Measurements from ENCODE around the gene KMT2D.
A peak's percentile ranks its signal among the peaks of the same experiment; 100 is the strongest.

KMT2D gene

GRCh38 chr12:49032679-49033447 lies 27.7 kb downstream of the KMT2D start:
- no CpG with 5 or more reads among the region's 3 CpGs for WGBS, 2 donors (ENCODE audit: extremely low coverage in 2 of 2, insufficient read length in 2 of 2, insufficient replicate concordance in 1 of 2)

GRCh38 chr12:49032276-49032675 lies 28.3 kb downstream of the KMT2D start:
- H3K4me2 ChIP-seq (ENCODE audit: insufficient read depth, low read length, poor library complexity, severe bottlenecking): no peak overlapping the region
- H3K18ac ChIP-seq (ENCODE audit: low read length): no peak overlapping the region
- H2BK12ac ChIP-seq (ENCODE audit: low read length): no peak overlapping the region
- WGBS, 2 donors (ENCODE audit: extremely low coverage in 2 of 2, insufficient read length in 2 of 2, insufficient replicate concordance in 1 of 2): no CpG with 5 or more reads among the region's 4 CpGs
- H3K9ac ChIP-seq (ENCODE audit: low read depth, low read length, poor library complexity): no peak overlapping the region
- no peak overlapping the region for H2AFZ ChIP-seq (ENCODE audit: low read length)
- peaks cover 74 to 98% of the 10 kb centered on the region in 2 donors for H3K36me3 ChIP-seq (replicated peaks in 1 of 2; ENCODE audit: control insufficient read depth in 2 of 2, insufficient read depth in 2 of 2, low read length in 2 of 2)
- H4K91ac ChIP-seq (ENCODE audit: low read depth, low read length, poor library complexity): no peak overlapping the region
- H3K4me3 ChIP-seq (ENCODE audit: low read length in 2 of 2): no peak overlapping the region
- peaks cover 11% of the 10 kb centered on the region for H3K79me1 ChIP-seq (ENCODE audit: low read depth, low read length)
- no peak overlapping the region for H3K14ac ChIP-seq (ENCODE audit: low read length)
- H3K23ac ChIP-seq (ENCODE audit: low read depth, low read length, poor library complexity): no peak overlapping the region
- H3K4me1 ChIP-seq (ENCODE audit: control insufficient read depth in 2 of 2, insufficient read depth in 1 of 2, low read depth in 1 of 2, low read length in 2 of 2): no peaks in the 10 kb centered on the region
- no peak overlapping the region for H2BK5ac ChIP-seq (ENCODE audit: low read length)
- H3K4ac ChIP-seq (ENCODE audit: low read length): no peak overlapping the region
- no peak overlapping the region for H4K8ac ChIP-seq (ENCODE audit: low read depth, low read length)
- no peak overlapping the region for H3K27ac ChIP-seq (replicated peaks; ENCODE audit: low read length)
- DNase-seq (ENCODE audit: low spot score): no peak
- no peak overlapping the region for H2BK120ac ChIP-seq (ENCODE audit: low read depth, low read length)
- H2AK5ac ChIP-seq (ENCODE audit: low read depth, low read length): no peak overlapping the region
- no peak overlapping the region for H2BK15ac ChIP-seq (ENCODE audit: low read length)
- no peaks in the 10 kb centered on the region for H3K9me3 ChIP-seq (replicated peaks in 1 of 2; ENCODE audit: control insufficient read depth in 2 of 2, insufficient read depth in 1 of 2, low read depth in 1 of 2, low read length in 2 of 2)
- no peaks in the 10 kb centered on the region for H3K27me3 ChIP-seq (ENCODE audit: control insufficient read depth in 3 of 3, insufficient read depth in 3 of 3, low read depth in 1 of 3, low read length in 3 of 3)

More at GRCh38 chr12:49032679-49033447, 27.7 kb downstream of the KMT2D start:
- no peak overlapping the region for H2BK15ac ChIP-seq (ENCODE audit: low read length)
- H3K23ac ChIP-seq (ENCODE audit: low read depth, low read length, poor library complexity): no peak overlapping the region
- no peak overlapping the region for H3K4ac ChIP-seq (ENCODE audit: low read length)
- no peak for DNase-seq (ENCODE audit: low spot score)
- no peak overlapping the region for H3K4me3 ChIP-seq (ENCODE audit: low read length in 2 of 2)
- H3K27ac ChIP-seq (replicated peaks; ENCODE audit: low read length): no peak overlapping the region
- no peaks in the 10 kb centered on the region for H3K27me3 ChIP-seq (ENCODE audit: control insufficient read depth in 3 of 3, insufficient read depth in 3 of 3, low read depth in 1 of 3, low read length in 3 of 3)
- H4K8ac ChIP-seq (ENCODE audit: low read depth, low read length): no peak overlapping the region
- no peak overlapping the region for H2AFZ ChIP-seq (ENCODE audit: low read length)
- no peak overlapping the region for H3K4me2 ChIP-seq (ENCODE audit: insufficient read depth, low read length, poor library complexity, severe bottlenecking)
- no peak overlapping the region for H2BK5ac ChIP-seq (ENCODE audit: low read length)
- H3K4me1 ChIP-seq (ENCODE audit: control insufficient read depth in 2 of 2, insufficient read depth in 1 of 2, low read depth in 1 of 2, low read length in 2 of 2): no peaks in the 10 kb centered on the region
- no peak overlapping the region for H3K14ac ChIP-seq (ENCODE audit: low read length)
- no peak overlapping the region for H3K9ac ChIP-seq (ENCODE audit: low read depth, low read length, poor library complexity)
- no peak overlapping the region for H4K91ac ChIP-seq (ENCODE audit: low read depth, low read length, poor library complexity)
- no peak overlapping the region for H2BK120ac ChIP-seq (ENCODE audit: low read depth, low read length)
- H3K18ac ChIP-seq (ENCODE audit: low read length): no peak overlapping the region
- no peaks in the 10 kb centered on the region for H3K9me3 ChIP-seq (replicated peaks in 1 of 2; ENCODE audit: control insufficient read depth in 2 of 2, insufficient read depth in 1 of 2, low read depth in 1 of 2, low read length in 2 of 2)
- H3K79me1 ChIP-seq (ENCODE audit: low read depth, low read length): peaks cover 16% of the 10 kb centered on the region
- H3K36me3 ChIP-seq (replicated peaks in 1 of 2; ENCODE audit: control insufficient read depth in 2 of 2, insufficient read depth in 2 of 2, low read length in 2 of 2): peaks cover 76 to 98% of the 10 kb centered on the region in 2 donors
- no peak overlapping the region for H2BK12ac ChIP-seq (ENCODE audit: low read length)
- no peak overlapping the region for H2AK5ac ChIP-seq (ENCODE audit: low read depth, low read length)

DNA sequence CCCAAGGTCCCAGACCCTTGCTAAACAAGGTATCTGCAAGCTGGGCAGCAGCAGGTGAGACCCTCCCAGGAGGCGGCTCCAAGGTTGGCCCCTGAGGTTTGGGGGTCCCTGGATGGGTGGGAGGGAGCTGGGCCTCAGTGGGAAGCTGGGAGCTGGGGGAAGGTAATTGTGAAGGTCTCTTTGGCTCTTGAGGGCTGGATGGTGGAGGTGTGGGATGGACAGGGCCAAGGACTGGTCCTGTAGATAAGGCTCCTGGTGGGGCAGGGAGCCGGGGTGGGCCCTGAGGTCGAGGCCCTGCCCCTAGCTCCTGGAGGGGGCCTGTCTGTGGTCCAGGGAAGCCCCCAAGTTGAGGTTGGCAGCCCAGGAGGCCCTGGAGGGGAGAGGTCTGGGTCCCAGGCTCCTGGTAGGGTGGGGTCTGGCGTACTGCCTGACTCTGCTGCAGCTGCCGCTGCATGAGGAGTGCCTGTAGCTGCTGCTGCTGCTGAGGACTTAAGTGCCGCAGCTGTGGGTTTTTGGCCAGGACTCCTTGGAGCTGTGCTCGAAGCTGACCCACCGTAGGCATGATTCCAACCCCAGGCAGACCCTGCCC lies 28.9 kb downstream of the KMT2D start:
- Histone ChIP-seq H2BK12ac (ENCODE audit: low read length) (no peak overlapping the region), H3K27ac (replicated peaks; ENCODE audit: low read length) (no peak overlapping the region), H3K4ac (ENCODE audit: low read length) (no peak overlapping the region), H3K36me3 (replicated peaks in 1 of 2; ENCODE audit: control insufficient read depth in 2 of 2, insufficient read depth in 2 of 2, low read length in 2 of 2) (peaks cover 70 to 98% of the 10 kb centered on the region in 2 donors), H3K27me3 (ENCODE audit: control insufficient read depth in 3 of 3, insufficient read depth in 3 of 3, low read depth in 1 of 3, low read length in 3 of 3) (no peaks in the 10 kb centered on the region), H4K8ac (ENCODE audit: low read depth, low read length) (no peak overlapping the region), H2BK15ac (ENCODE audit: low read length) (no peak overlapping the region), H2BK120ac (ENCODE audit: low read depth, low read length) (no peak overlapping the region), H3K23ac (ENCODE audit: low read depth, low read length, poor library complexity) (no peak overlapping the region), H3K4me3 (ENCODE audit: low read length in 2 of 2) (no peak overlapping the region), H3K9ac (ENCODE audit: low read depth, low read length, poor library complexity) (no peak overlapping the region), H3K14ac (ENCODE audit: low read length) (peak overlapping the region; percentile 5), H2AK5ac (ENCODE audit: low read depth, low read length) (no peak overlapping the region), H4K91ac (ENCODE audit: low read depth, low read length, poor library complexity) (no peak overlapping the region), H3K4me2 (ENCODE audit: insufficient read depth, low read length, poor library complexity, severe bottlenecking) (no peak overlapping the region), H2BK5ac (ENCODE audit: low read length) (no peak overlapping the region), H3K18ac (ENCODE audit: low read length) (no peak overlapping the region), H3K9me3 (replicated peaks in 1 of 2; ENCODE audit: control insufficient read depth in 2 of 2, insufficient read depth in 1 of 2, low read depth in 1 of 2, low read length in 2 of 2) (no peaks in the 10 kb centered on the region), H2AFZ (ENCODE audit: low read length) (no peak overlapping the region), H3K4me1 (ENCODE audit: control insufficient read depth in 2 of 2, insufficient read depth in 1 of 2, low read depth in 1 of 2, low read length in 2 of 2) (no peaks in the 10 kb centered on the region), H3K79me1 (ENCODE audit: low read depth, low read length) (peaks cover 7% of the 10 kb centered on the region)
- no CpG with 5 or more reads among the region's 8 CpGs for WGBS, 2 donors (ENCODE audit: extremely low coverage in 2 of 2, insufficient read length in 2 of 2, insufficient replicate concordance in 1 of 2)
- no peak for DNase-seq (ENCODE audit: low spot score)

GRCh38 chr12:49030714-49031572 lies 29.7 kb downstream of the KMT2D start:
- WGBS, 2 donors (ENCODE audit: extremely low coverage in 2 of 2, insufficient read length in 2 of 2, insufficient replicate concordance in 1 of 2): no CpG with 5 or more reads among the region's 19 CpGs

More at GRCh38 chr12:49030714-49031572, 29.7 kb downstream of the KMT2D start:
- no peak for DNase-seq (ENCODE audit: low spot score)
- no peak overlapping the region for H3K18ac ChIP-seq (ENCODE audit: low read length)
- H3K9me3 ChIP-seq (replicated peaks in 1 of 2; ENCODE audit: control insufficient read depth in 2 of 2, insufficient read depth in 1 of 2, low read depth in 1 of 2, low read length in 2 of 2): no peaks in the 10 kb centered on the region
- no peak overlapping the region for H3K23ac ChIP-seq (ENCODE audit: low read depth, low read length, poor library complexity)
- H3K4ac ChIP-seq (ENCODE audit: low read length): no peak overlapping the region
- no peak overlapping the region for H2BK15ac ChIP-seq (ENCODE audit: low read length)
- no peak overlapping the region for H2BK5ac ChIP-seq (ENCODE audit: low read length)
- no peak overlapping the region for H4K8ac ChIP-seq (ENCODE audit: low read depth, low read length)
- H3K4me2 ChIP-seq (ENCODE audit: insufficient read depth, low read length, poor library complexity, severe bottlenecking): no peak overlapping the region
- no peak overlapping the region for H3K27ac ChIP-seq (replicated peaks; ENCODE audit: low read length)
- H3K14ac ChIP-seq (ENCODE audit: low read length): peak overlapping the region; percentile 5
- peaks cover 7% of the 10 kb centered on the region for H3K79me1 ChIP-seq (ENCODE audit: low read depth, low read length)
- H3K36me3 ChIP-seq (replicated peaks in 1 of 2; ENCODE audit: control insufficient read depth in 2 of 2, insufficient read depth in 2 of 2, low read length in 2 of 2): peaks cover 77 to 99% of the 10 kb centered on the region in 2 donors
- H3K4me3 ChIP-seq (ENCODE audit: low read length in 2 of 2): no peak overlapping the region
- H2AK5ac ChIP-seq (ENCODE audit: low read depth, low read length): no peak overlapping the region
- no peak overlapping the region for H2BK120ac ChIP-seq (ENCODE audit: low read depth, low read length)
- no peak overlapping the region for H2BK12ac ChIP-seq (ENCODE audit: low read length)
- no peaks in the 10 kb centered on the region for H3K4me1 ChIP-seq (ENCODE audit: control insufficient read depth in 2 of 2, insufficient read depth in 1 of 2, low read depth in 1 of 2, low read length in 2 of 2)
- no peak overlapping the region for H4K91ac ChIP-seq (ENCODE audit: low read depth, low read length, poor library complexity)
- no peak overlapping the region for H3K9ac ChIP-seq (ENCODE audit: low read depth, low read length, poor library complexity)
- H2AFZ ChIP-seq (ENCODE audit: low read length): no peak overlapping the region
- no peaks in the 10 kb centered on the region for H3K27me3 ChIP-seq (ENCODE audit: control insufficient read depth in 3 of 3, insufficient read depth in 3 of 3, low read depth in 1 of 3, low read length in 3 of 3)

Measured in neuronal stem cell (in vitro differentiated cells).